ENCODE results near the gene CD4. TPM values are rescaled to one million over a fixed set of nuclear protein-coding genes. Genes with fewer than 3 reads are reported as not detected.
A peak's percentile ranks its signal among the peaks of the same experiment; 100 is the strongest.

CD4 gene
- total RNA-seq, 1 donor from 2014 or later, result not detected

- DNase-seq (ENCODE audit: low read depth), result peak; percentile 51
Measured at GRCh38 chr12:6827982-6828780, 38.9 kb downstream of the CD4 start, which contains the start of gene P3H3. Gene P3H3, plus strand, starts transcription at chr12:6828407. Its CDS starts 34 bp downstream, at chr12:6828441.

GRCh38 chr12:6828781-6829535 is 39.6 kb downstream of the CD4 start:
- peak; percentile 66 for DNase-seq (ENCODE audit: low read depth)

GRCh38 chr12:6829536-6830220 is 40.4 kb downstream of the CD4 start:
- DNase-seq (ENCODE audit: low read depth), result no peak

GRCh38 chr12:6830286-6830890 is 41.1 kb downstream of the CD4 start:
- no peak for DNase-seq (ENCODE audit: low read depth)

GRCh38 chr12:6830999-6831398 is 41.7 kb downstream of the CD4 start:
- no peak for DNase-seq (ENCODE audit: low read depth)

- no peak for DNase-seq (ENCODE audit: low read depth)
Measured at GRCh38 chr12:6831450-6831995, 42.2 kb downstream of the CD4 start.

- DNase-seq (ENCODE audit: low read depth), result no peak
Measured at GRCh38 chr12:6832125-6832524, 42.8 kb downstream of the CD4 start.

GRCh38 chr12:6833189-6833890 is 44.0 kb downstream of the CD4 start:
- DNase-seq (ENCODE audit: low read depth), result no peak

GRCh38 chr12:6834254-6834653 is 44.9 kb downstream of the CD4 start:
- no peak for DNase-seq (ENCODE audit: low read depth)

- DNase-seq (ENCODE audit: low read depth), result no peak
Measured at GRCh38 chr12:6834873-6835272, 45.5 kb downstream of the CD4 start.

- DNase-seq (ENCODE audit: low read depth), result no peak
Measured at GRCh38 chr12:6836851-6837250, 47.5 kb downstream of the CD4 start.

GRCh38 chr12:6837370-6838060 is 48.2 kb downstream of the CD4 start:
- DNase-seq (ENCODE audit: low read depth), result no peak

- no peak for DNase-seq (ENCODE audit: low read depth)
Measured at GRCh38 chr12:6838854-6839253, 49.5 kb downstream of the CD4 start.

- DNase-seq (ENCODE audit: low read depth), result peak; percentile 74
Measured at GRCh38 chr12:6839482-6840201, 50.3 kb downstream of the CD4 start.

- no peak for DNase-seq (ENCODE audit: low read depth)
Measured at GRCh38 chr12:6840330-6840729, 51.0 kb downstream of the CD4 start.

- peak; percentile 30 for DNase-seq (ENCODE audit: low read depth)
Measured at GRCh38 chr12:6840761-6841515, 51.6 kb downstream of the CD4 start, which contains the start of gene GNB3. Gene GNB3, plus strand, starts transcription at chr12:6840925. Its CDS starts 363 bp downstream, at chr12:6841288.

GRCh38 chr12:6842075-6842474 is 52.7 kb downstream of the CD4 start:
- DNase-seq (ENCODE audit: low read depth), result no peak

All from myocyte (in vitro differentiated cells).